ENCODE measurements around the gene SCNN1A.

SCNN1A gene

DNA sequence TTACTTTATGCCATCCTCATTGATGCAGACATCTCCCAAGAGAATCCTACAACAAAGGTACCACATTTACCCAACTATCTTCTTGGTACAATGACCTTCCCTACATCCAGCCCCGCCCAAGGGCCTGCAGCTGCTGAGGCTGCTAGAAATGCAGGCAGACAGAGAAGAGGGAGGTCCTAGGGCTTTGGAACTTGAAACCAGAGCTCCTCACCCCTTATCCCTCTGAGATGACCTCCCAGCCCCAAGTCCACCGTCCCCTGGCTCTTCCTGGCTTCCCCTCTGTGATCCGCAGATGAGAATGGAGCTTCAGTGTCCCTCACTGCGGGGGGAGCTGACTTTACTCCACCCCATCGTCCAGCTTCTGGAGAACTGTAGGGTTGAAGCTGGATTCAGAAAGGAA is 31.8 kb downstream of the SCNN1A start:
- ATAC-seq (ENCODE audit: low read depth) (no peak), DNase-seq (ENCODE audit: low spot score) (no peak)
- Histone ChIP-seq H3K27ac (ENCODE audit: poor library complexity, severe bottlenecking) (peak overlapping the region; percentile 97), H3K9me3 (ENCODE audit: severe bottlenecking) (no peaks in the 10 kb centered on the region), H3K4me3 (ENCODE audit: severe bottlenecking) (no peak overlapping the region), H3K4me1 (ENCODE audit: insufficient read depth, poor library complexity, severe bottlenecking) (peaks cover 47% of the 10 kb centered on the region), H3K36me3 (ENCODE audit: low read depth) (peaks cover 36% of the 10 kb centered on the region), H3K27me3 (ENCODE audit: insufficient read depth, poor library complexity, severe bottlenecking) (no peaks in the 10 kb centered on the region)
- TF ChIP-seq, protein P1, sequence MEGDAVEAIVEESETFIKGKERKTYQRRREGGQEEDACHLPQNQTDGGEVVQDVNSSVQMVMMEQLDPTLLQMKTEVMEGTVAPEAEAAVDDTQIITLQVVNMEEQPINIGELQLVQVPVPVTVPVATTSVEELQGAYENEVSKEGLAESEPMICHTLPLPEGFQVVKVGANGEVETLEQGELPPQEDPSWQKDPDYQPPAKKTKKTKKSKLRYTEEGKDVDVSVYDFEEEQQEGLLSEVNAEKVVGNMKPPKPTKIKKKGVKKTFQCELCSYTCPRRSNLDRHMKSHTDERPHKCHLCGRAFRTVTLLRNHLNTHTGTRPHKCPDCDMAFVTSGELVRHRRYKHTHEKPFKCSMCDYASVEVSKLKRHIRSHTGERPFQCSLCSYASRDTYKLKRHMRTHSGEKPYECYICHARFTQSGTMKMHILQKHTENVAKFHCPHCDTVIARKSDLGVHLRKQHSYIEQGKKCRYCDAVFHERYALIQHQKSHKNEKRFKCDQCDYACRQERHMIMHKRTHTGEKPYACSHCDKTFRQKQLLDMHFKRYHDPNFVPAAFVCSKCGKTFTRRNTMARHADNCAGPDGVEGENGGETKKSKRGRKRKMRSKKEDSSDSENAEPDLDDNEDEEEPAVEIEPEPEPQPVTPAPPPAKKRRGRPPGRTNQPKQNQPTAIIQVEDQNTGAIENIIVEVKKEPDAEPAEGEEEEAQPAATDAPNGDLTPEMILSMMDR (IDR thresholded peaks at IDR 0.05; ENCODE audit: poor library complexity, severe bottlenecking): no peak

- H3K27me3 ChIP-seq (ENCODE audit: insufficient read depth, poor library complexity, severe bottlenecking): no peaks in the 10 kb centered on the region
- ATAC-seq (ENCODE audit: low read depth): no peak
- peaks cover 58% of the 10 kb centered on the region for H3K4me1 ChIP-seq (ENCODE audit: insufficient read depth, poor library complexity, severe bottlenecking)
- no peak for DNase-seq (ENCODE audit: low spot score)
- peaks cover 28% of the 10 kb centered on the region for H3K36me3 ChIP-seq (ENCODE audit: low read depth)
- H3K9me3 ChIP-seq (ENCODE audit: severe bottlenecking): no peaks in the 10 kb centered on the region
- TF ChIP-seq, protein P1 (IDR thresholded peaks at IDR 0.05; ENCODE audit: poor library complexity, severe bottlenecking): no peak
- H3K27ac ChIP-seq (ENCODE audit: poor library complexity, severe bottlenecking): peak overlapping the region; percentile 97
- H3K4me3 ChIP-seq (ENCODE audit: severe bottlenecking): peak overlapping the region; percentile 92
Observed at GRCh38 chr12:6342140-6342889, 33.0 kb downstream of the SCNN1A start.

- TF ChIP-seq, protein P1 (IDR thresholded peaks at IDR 0.05; ENCODE audit: poor library complexity, severe bottlenecking): no peak
- ATAC-seq (ENCODE audit: low read depth): peak; percentile 50
- peaks cover 24% of the 10 kb centered on the region for H3K36me3 ChIP-seq (ENCODE audit: low read depth)
- no peaks in the 10 kb centered on the region for H3K27me3 ChIP-seq (ENCODE audit: insufficient read depth, poor library complexity, severe bottlenecking)
- peak within 1 kb of the TSS; percentile 92 for H3K4me3 ChIP-seq (ENCODE audit: severe bottlenecking)
- peak within 1 kb of the TSS; percentile 97 for H3K27ac ChIP-seq (ENCODE audit: poor library complexity, severe bottlenecking)
- peaks cover 63% of the 10 kb centered on the region for H3K4me1 ChIP-seq (ENCODE audit: insufficient read depth, poor library complexity, severe bottlenecking)
- peak; percentile 75 for DNase-seq (ENCODE audit: low spot score)
- H3K9me3 ChIP-seq (ENCODE audit: severe bottlenecking): no peaks in the 10 kb centered on the region
Observed at GRCh38 chr12:6341417-6342139, 33.8 kb downstream of the SCNN1A start, which contains the start of gene TNFRSF1A. TSS of gene TNFRSF1A (minus strand) at chr12:6342076. CDS start at chr12:6341814, 262 bp downstream.

GRCh38 chr12:6340745-6341416 is 34.5 kb downstream of the SCNN1A start:
- H3K4me3 ChIP-seq (ENCODE audit: severe bottlenecking): peak overlapping the region; percentile 92
- DNase-seq (ENCODE audit: low spot score) (no peak), ATAC-seq (ENCODE audit: low read depth) (no peak)
- H3K27me3 ChIP-seq (ENCODE audit: insufficient read depth, poor library complexity, severe bottlenecking): no peaks in the 10 kb centered on the region
- peaks cover 24% of the 10 kb centered on the region for H3K36me3 ChIP-seq (ENCODE audit: low read depth)
- no peaks in the 10 kb centered on the region for H3K9me3 ChIP-seq (ENCODE audit: severe bottlenecking)
- peak overlapping the region; percentile 97 for H3K27ac ChIP-seq (ENCODE audit: poor library complexity, severe bottlenecking)
- TF ChIP-seq, protein P1 (IDR thresholded peaks at IDR 0.05; ENCODE audit: poor library complexity, severe bottlenecking): no peak
- H3K4me1 ChIP-seq (ENCODE audit: insufficient read depth, poor library complexity, severe bottlenecking): peaks cover 58% of the 10 kb centered on the region

All from RWPE2 (cell line).